GM19397 (cell line): ENCODE measurements around the gene OXER1.

Source experiments
- ATAC-seq: cut with Tn5 transposase; IDR thresholded peaks from one replicate; pipeline ENCODE4 v1.9.1; 2021; ENCODE audit warnings: mild to moderate bottlenecking, moderate library complexity; ENCODE audit not compliant: unreplicated experiment

Gene OXER1

DNA sequence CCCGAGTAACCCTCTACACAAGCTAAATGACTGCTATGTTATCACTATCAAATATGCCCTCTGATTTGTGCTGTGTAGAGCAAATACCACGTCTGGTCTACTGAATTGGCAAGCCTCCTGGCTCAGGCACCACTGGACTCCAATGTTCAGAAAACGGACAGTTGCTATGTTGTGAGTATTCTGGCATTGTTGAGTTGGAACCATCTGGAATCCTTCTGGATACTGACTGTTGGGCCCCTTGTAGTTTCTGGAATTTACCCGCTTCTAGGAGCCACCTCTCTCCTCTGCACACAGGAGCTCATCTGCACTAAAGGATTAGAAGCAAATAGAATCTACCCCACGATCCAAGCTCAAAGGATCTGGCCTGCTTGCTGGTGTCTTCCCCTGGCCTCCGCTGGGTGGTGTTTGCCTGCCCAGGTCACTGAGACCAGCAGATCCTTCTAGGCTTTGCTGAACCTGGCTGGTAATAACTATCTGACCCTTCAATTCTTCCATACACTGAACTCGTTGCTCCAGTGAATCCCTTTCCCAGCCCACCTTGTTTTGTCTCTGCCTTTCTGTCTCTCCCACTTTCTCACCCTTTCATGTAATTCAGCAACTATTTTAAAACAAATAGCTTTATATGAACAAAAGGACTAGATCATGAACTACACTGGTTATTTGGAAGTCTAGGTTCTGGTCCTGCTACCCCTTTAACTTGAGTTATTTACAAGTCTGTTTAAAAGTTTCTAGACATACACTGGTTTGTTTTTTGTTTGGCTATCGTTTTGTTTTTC, 30.5 kb upstream of the OXER1 start:
- ATAC-seq, result no peak

- ATAC-seq, result no peak
These were observed 29.7 kb upstream of the OXER1 start for GRCh38 chr2:42793334-42794270.

DNA sequence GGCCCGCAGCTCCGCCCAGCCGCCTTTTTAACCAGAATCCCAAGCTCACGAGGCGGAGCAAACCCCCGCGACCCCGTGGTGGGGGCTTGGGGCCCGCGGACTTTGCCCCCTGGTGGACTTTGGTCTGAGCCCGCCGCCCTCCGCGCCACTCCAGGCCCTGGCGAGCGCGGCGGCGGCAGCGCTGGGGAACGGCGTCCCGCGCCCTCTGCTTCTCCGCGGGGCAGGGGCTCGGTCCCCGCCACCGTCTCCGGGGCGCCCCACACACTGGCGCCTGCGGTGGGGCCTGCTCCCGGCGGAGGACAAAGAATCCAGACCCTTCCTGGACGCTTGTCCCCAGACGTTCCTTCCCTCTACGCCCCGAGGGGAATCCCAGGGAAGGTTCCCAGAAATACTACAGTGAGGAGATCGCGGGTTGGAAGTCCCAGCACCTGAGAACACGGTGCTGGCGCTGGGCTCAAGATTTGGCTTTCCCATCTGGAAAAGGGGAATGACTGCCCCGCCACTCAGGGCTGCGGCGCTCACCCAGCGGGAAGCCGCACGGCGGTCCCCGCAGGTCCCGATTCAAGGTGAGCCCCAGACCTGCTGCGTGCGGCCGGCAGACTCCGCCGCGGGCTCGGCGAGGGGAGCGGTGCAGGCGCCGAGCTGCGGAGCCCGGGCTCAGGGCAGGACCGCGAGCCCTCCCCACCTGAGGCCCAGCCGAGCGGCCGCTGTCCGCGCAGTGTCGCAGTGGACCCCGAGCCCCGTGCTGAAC, 28.8 kb upstream of the OXER1 start, which contains the start of gene HAAO:
TSS of gene HAAO (minus strand) at position 1 of the 751 bp plus-strand sequence. CDS start 47 bp downstream, outside the sequence.
- ATAC-seq, result peak; percentile 40

- peak; percentile 37 for ATAC-seq
These were observed 28.2 kb upstream of the OXER1 start for GRCh38 chr2:42792087-42792582.

DNA sequence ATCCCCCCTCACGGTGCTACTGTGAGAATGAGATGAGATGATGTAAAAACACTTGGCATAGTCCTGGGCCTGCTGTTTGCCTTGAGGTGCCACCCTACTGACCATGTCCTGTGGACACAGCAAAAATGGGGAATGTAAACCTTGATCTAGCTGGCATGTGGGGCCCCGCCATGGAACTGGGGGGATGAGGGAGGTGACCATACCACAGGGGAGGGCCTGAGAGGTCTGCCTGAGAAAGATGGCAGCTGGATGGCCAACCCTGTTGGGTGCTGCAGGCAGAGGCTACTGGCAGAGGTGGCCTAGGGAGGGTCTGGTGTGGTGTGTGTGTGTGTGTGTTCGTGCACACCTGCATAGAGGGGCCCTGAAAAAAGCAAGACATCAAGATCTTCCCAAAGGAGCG, 27.7 kb upstream of the OXER1 start:
- ATAC-seq, result no peak

GRCh38 chr2:42789751-42790150, 25.8 kb upstream of the OXER1 start:
- ATAC-seq, result no peak

- no peak for ATAC-seq
These were observed 24.9 kb upstream of the OXER1 start for GRCh38 chr2:42788882-42789281.

- ATAC-seq, result no peak
These were observed 24.5 kb upstream of the OXER1 start for GRCh38 chr2:42788478-42788793.

DNA sequence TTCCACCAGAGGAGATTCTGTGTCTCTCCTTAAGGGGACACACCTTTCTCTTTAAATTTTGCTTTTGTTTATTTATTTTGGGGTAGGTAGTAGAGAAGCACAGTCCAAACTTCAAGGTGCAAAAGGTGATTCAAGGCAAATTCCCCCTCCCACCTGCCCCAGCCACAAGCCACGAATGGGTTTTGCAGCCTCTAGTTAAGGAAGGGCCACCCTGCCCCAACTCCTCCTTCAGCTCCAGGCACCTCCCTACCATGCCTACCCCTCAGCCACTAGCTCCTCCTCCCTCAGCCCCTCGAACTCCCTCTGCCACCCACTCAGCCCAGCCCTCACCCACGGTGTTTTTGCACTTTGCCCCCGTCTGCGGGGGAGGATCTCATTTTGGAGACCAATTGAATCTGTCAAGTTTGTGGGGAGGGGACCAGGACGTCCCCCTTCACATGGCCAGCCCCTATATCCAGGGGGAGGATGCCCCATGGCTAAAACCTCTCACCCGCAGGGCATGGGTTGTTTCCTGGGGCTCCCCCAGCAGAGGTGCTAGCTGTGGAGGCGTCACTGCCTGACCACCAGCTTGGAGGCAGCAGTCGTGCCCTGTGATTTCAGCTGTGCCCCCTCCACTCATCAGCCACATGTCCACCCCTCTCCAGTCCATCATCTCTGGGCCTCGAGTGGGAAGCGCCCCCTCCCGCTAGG, 24.0 kb upstream of the OXER1 start:
- no peak for ATAC-seq

- no peak for ATAC-seq
These were observed 23.5 kb upstream of the OXER1 start for GRCh38 chr2:42787424-42787787.

DNA sequence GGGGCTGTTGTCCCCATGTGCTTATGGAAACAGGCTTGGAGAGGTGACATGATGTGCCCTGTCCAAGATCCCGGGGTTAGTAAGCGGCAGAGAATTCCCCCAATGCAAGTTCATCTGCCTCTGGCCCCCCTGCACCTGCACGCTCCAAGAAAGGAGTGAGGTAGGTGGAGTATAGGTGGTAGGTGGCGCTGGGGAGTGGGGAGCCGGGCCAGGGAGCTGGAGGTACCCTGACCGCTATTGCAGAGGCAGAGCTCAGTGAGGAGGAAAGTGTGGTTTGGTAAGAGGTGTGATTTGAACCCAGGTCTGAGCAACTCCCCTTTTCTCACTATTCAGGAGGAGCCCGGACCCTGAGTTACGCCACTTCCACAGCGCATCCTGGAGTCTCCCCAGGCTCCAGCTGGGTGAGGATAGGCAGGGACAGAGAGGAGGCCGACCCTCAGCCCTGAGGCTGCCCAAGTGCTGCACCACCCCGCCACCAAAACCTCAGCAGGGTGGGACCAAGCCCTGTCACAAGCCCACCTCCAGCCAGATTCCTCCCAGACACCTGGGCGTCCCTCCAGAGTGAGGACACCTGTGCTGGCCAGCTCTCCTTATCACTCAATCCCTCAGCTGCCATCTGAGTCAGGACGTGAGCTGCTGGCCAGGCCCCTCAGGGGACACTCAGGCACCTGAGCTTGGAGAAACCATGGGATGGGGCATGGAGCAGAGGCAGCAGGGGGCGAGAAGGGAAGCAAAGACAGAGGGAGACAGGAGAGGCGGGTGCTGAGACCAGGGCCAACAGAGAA, 22.8 kb upstream of the OXER1 start:
- no peak for ATAC-seq

DNA sequence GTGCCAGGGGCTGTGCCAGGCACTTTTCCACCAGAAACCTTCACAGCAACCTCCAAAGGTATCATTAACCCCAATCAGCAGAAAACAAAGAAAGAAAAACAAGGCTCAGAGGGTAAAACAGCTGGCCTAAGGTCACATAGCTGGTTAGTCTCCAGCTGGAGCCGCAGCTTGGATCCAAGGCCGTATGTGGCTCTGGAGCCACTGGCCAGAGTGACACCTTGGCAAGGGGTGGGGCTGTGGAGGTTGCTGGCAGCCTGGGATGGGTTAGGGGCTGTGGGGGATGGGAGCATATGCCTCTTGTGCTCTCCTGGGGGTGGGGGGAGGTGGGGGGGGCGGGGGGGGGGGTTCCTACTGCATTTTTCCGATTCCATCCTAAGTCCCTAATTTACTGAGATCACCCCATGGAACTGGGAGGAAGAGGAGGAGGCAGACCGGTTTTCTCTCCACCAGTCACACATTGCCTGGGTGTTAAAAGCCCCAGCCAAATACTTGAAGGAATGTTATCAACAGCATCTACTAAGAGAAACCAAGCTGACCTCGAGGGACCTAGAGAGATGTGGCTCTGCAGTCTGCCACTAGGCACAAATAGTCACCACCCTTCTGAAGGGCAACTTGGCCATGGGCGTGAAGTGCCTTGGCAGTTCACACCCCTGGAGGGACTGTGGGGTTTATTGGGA, 20.4 kb upstream of the OXER1 start:
- ATAC-seq, result no peak

DNA sequence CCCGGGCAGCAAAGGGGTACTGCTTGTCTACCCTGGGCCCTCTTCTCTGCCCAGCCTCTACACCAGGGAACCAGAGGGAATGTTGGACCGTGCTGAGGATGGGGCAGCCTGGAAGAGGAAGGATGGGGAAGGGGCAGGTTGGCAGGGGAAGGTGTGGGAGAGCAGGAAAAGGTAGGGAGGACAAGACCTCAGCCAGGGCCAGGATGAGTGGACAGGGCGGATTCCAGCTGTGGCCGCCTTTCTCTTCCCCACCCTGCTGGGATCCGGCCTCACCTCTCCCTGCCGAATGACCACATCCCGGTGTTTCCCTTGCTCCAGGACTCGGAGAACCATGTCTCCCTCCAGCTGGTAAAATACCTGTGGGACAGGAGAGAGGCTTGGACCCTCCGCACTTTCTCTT, 19.6 kb upstream of the OXER1 start:
- ATAC-seq, result no peak

GRCh38 chr2:42781181-42781580, 17.2 kb upstream of the OXER1 start:
- ATAC-seq, result no peak

- ATAC-seq, result no peak
These were observed 14.2 kb upstream of the OXER1 start for GRCh38 chr2:42777883-42778805.

GRCh38 chr2:42775810-42776209, 11.9 kb upstream of the OXER1 start:
- no peak for ATAC-seq

DNA sequence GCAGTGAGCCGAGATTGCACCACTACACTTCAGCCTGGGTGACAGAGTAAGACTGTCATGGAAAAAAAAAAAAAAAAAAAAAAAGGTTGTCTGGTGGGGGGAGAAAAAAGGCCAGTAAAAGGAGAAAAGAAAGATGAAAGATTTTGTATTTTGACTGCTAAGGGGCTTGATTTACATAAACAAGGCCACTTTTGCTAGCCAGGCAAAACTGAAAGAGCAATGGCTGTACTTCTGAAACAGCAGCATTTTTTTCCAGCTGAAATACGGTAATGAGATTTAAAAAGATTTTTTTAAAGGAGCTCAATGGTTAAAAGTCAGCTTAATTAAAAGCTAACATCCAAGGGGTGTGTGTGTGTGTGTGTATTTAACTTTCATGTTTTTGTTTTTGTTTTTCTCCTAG, 11.3 kb upstream of the OXER1 start:
- no peak for ATAC-seq

DNA sequence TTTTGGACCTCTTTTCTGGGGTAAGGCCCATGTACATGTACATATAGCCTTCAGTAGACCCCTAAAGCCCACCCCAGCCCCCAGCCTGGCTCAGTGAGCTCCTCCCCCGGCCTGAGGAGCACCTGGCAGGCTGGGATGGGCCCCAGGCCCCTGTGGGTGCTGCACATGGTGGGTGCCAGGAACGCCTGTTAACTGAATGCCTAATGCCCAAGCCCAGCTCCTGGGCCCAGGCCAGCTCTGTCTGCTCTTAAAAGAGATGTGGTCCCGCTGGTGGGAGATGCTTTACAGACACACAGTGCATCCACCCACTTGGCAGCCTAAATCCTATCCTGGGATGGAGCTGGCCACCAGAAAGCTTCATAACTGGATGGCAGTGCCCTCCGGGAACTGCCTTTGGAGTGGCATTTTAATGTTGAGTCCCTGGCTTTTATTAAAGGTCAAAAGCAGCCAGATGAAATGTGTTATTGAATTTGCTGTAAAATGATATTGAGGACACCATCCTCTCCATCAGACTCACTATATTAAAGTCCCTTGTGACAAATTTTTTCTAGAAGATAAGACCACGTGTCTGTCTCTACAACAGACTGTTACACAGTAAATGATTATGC, 7.7 kb upstream of the OXER1 start:
- ATAC-seq, result no peak
